Measurements from ENCODE around the gene TTC24. TPM values are rescaled to one million over a fixed set of nuclear protein-coding genes. Genes with fewer than 3 reads are reported as not detected.
A peak's percentile ranks its signal among the peaks of the same experiment; 100 is the strongest.
"Not testable (repeated sequence)": the region's sequence is repeated elsewhere in the genome, so short reads cannot be mapped to it uniquely, and the experiment has no call there.

The TTC24 gene
- total RNA-seq, 8 experiments from 2014 or later, result 0.14 to 1.9 (median 0.58) TPM; not detected in 4

- not testable (repeated sequence) for H3K4me3 ChIP-seq; ATAC-seq (replicated peaks in 6 of 8); H3K4me1 ChIP-seq (replicated peaks in 1 of 2); H3K27ac ChIP-seq
- in situ Hi-C loops (cut with MboI; ENCODE audit: low pct_unique_long_range_greater_than_20kb in 2 of 9, low sequenced_read_pairs in 9 of 9, unreplicated experiment in 9 of 9), result loop anchor here in 4 of 9 experiments (10.0 to 25.0 kb wide), 3 partner anchors 153 to 220 kb away; no protein-coding TSS in a partner anchor
- WGBS, 10 experiments, result 43 to 93% (median 79%) methylated on average over 2 to 4 of the region's 4 CpGs; no CpG with 5 or more reads in 4 of the 10 experiments
These were observed 27.8 kb downstream of the TTC24 start for GRCh38 chr1:156607344-156607743.

GRCh38 chr1:156608036-156608674 is 28.6 kb downstream of the TTC24 start:
- ATAC-seq (replicated peaks in 6 of 8), result peak; percentile 98 to 100 (median 99)
- in situ Hi-C loops (cut with MboI; ENCODE audit: low pct_unique_long_range_greater_than_20kb in 2 of 9, low sequenced_read_pairs in 9 of 9, unreplicated experiment in 9 of 9), result loop anchor here in 4 of 9 experiments (10.0 to 25.0 kb wide), 3 partner anchors 153 to 221 kb away; no protein-coding TSS in a partner anchor
- 0 to 50% (median 32%) methylated on average over 1 to 7 of the region's 7 CpGs for WGBS, 10 experiments
- Histone ChIP-seq H3K4me1 (replicated peaks in 1 of 2) (peaks cover 5 to 7% of the 10 kb centered on the region in 2 donors), H3K27ac (no peak overlapping the region), H3K4me3 (no peak overlapping the region)

- in situ Hi-C loops (cut with MboI; ENCODE audit: low pct_unique_long_range_greater_than_20kb in 2 of 9, low sequenced_read_pairs in 9 of 9, unreplicated experiment in 9 of 9), result loop anchor here in 4 of 9 experiments (10.0 to 25.0 kb wide), 3 partner anchors 154 to 222 kb away; no protein-coding TSS in a partner anchor
- H3K27ac ChIP-seq, result no peak overlapping the region
- H3K4me1 ChIP-seq (replicated peaks in 1 of 2), result peaks cover 5 to 7% of the 10 kb centered on the region in 2 donors
- ATAC-seq (replicated peaks in 6 of 8), result peak in 6 of 8 experiments; percentile 55 to 74 (median 57)
- no peak overlapping the region for H3K4me3 ChIP-seq
- WGBS, 10 experiments, result 17 to 80% (median 42%) methylated on average over 1 to 6 of the region's 6 CpGs; no CpG with 5 or more reads in 1 of the 10 experiments
These were observed 29.5 kb downstream of the TTC24 start for GRCh38 chr1:156608981-156609380.

GRCh38 chr1:156610072-156610471 is 30.5 kb downstream of the TTC24 start:
- ATAC-seq (replicated peaks in 6 of 8); H3K27ac ChIP-seq; H3K4me3 ChIP-seq; H3K4me1 ChIP-seq (replicated peaks in 1 of 2): not testable (repeated sequence)
- WGBS, 10 experiments, result 35 to 100% (median 84%) methylated on average over 3 to 9 of the region's 9 CpGs; no CpG with 5 or more reads in 1 of the 10 experiments
- in situ Hi-C loops (cut with MboI; ENCODE audit: low pct_unique_long_range_greater_than_20kb in 2 of 9, low sequenced_read_pairs in 9 of 9, unreplicated experiment in 9 of 9), result loop anchor here in 3 of 9 experiments (25.0 kb wide), 2 partner anchors 173 to 223 kb away; no protein-coding TSS in a partner anchor

GRCh38 chr1:156612666-156613065 is 33.1 kb downstream of the TTC24 start:
- in situ Hi-C loops (cut with MboI; ENCODE audit: low pct_unique_long_range_greater_than_20kb in 2 of 9, low sequenced_read_pairs in 9 of 9, unreplicated experiment in 9 of 9), result loop anchor here in 3 of 9 experiments (25.0 kb wide), 2 partner anchors 175 to 225 kb away; no protein-coding TSS in a partner anchor
- peaks cover 16 to 20% of the 10 kb centered on the region in 2 donors for H3K4me1 ChIP-seq (replicated peaks in 1 of 2)
- H3K27ac ChIP-seq, result no peak overlapping the region
- H3K4me3 ChIP-seq, result no peak overlapping the region
- 14 to 100% (median 67%) methylated on average over 1 to 3 of the region's 3 CpGs for WGBS, 10 experiments
- ATAC-seq (replicated peaks in 6 of 8), result no peak

- in situ Hi-C loops (cut with MboI; ENCODE audit: low pct_unique_long_range_greater_than_20kb in 2 of 9, low sequenced_read_pairs in 9 of 9, unreplicated experiment in 9 of 9), result loop anchor here in 3 of 9 experiments (25.0 kb wide), 2 partner anchors 179 to 229 kb away; no protein-coding TSS in a partner anchor
- peak in 4 of 8 experiments; percentile 15 to 29 (median 20) for ATAC-seq (replicated peaks in 6 of 8)
- Histone ChIP-seq H3K4me1 (replicated peaks in 1 of 2) (peaks cover 11 to 18% of the 10 kb centered on the region in 2 donors), H3K27ac (no peak overlapping the region), H3K4me3 (no peak overlapping the region)
- 25 to 100% (median 60%) methylated on average over 1 to 4 of the region's 4 CpGs; no CpG with 5 or more reads in 3 of the 10 experiments for WGBS, 10 experiments
These were observed 36.4 kb downstream of the TTC24 start for GRCh38 chr1:156615946-156616345.

- 0 to 50% (median 30%) methylated on average over 1 to 5 of the region's 5 CpGs; no CpG with 5 or more reads in 3 of the 10 experiments for WGBS, 10 experiments
- in situ Hi-C loops (cut with MboI; ENCODE audit: low pct_unique_long_range_greater_than_20kb in 2 of 9, low sequenced_read_pairs in 9 of 9, unreplicated experiment in 9 of 9), result loop anchor here in 3 of 9 experiments (25.0 kb wide), 2 partner anchors 179 to 229 kb away; no protein-coding TSS in a partner anchor
- Histone ChIP-seq H3K4me1 (replicated peaks in 1 of 2) (peaks cover 11 to 18% of the 10 kb centered on the region in 2 donors), H3K4me3 (no peak overlapping the region), H3K27ac (no peak overlapping the region)
- peak in 6 of 8 experiments; percentile 83 to 96 (median 90) for ATAC-seq (replicated peaks in 6 of 8)
These were observed 36.9 kb downstream of the TTC24 start for GRCh38 chr1:156616463-156616862.

- peaks cover 11 to 21% of the 10 kb centered on the region in 2 donors for H3K4me1 ChIP-seq (replicated peaks in 1 of 2)
- ATAC-seq (replicated peaks in 6 of 8), result peak in 1 of 8 experiments; percentile 42
- no peak within 1 kb of the TSS for H3K27ac ChIP-seq
- 0 to 7% (median 3%) methylated on average over 1 to 7 of the region's 7 CpGs; no CpG with 5 or more reads in 2 of the 10 experiments for WGBS, 10 experiments
- in situ Hi-C loops (cut with MboI; ENCODE audit: low pct_unique_long_range_greater_than_20kb in 2 of 9, low sequenced_read_pairs in 9 of 9, unreplicated experiment in 9 of 9), result loop anchor here in 3 of 9 experiments (25.0 kb wide), 2 partner anchors 182 to 232 kb away; no protein-coding TSS in a partner anchor
- no peak within 1 kb of the TSS for H3K4me3 ChIP-seq
These were observed 39.5 kb downstream of the TTC24 start, which contains the start of gene HAPLN2 for GRCh38 chr1:156618853-156619581. Gene HAPLN2 (plus strand): TSS chr1:156619415. CDS start chr1:156623491, 4,076 bp downstream.

GRCh38 chr1:156619582-156619955 is 40.0 kb downstream of the TTC24 start:
- WGBS, 10 experiments, result 0 to 30% (median 17%) methylated on average over 1 to 3 of the region's 6 CpGs; no CpG with 5 or more reads in 3 of the 10 experiments
- Histone ChIP-seq H3K4me3 (no peak overlapping the region), H3K4me1 (replicated peaks in 1 of 2) (peaks cover 11 to 23% of the 10 kb centered on the region in 2 donors), H3K27ac (no peak overlapping the region)
- ATAC-seq (replicated peaks in 6 of 8), result no peak
- in situ Hi-C loops (cut with MboI; ENCODE audit: low pct_unique_long_range_greater_than_20kb in 2 of 9, low sequenced_read_pairs in 9 of 9, unreplicated experiment in 9 of 9), result loop anchor here in 3 of 9 experiments (25.0 kb wide), 2 partner anchors 182 to 232 kb away; no protein-coding TSS in a partner anchor

- peaks cover 0 to 18% of the 10 kb centered on the region in 2 donors for H3K4me1 ChIP-seq (replicated peaks in 1 of 2)
- H3K4me3 ChIP-seq, result no peak overlapping the region
- ATAC-seq (replicated peaks in 6 of 8), result no peak
- H3K27ac ChIP-seq, result no peak overlapping the region
- WGBS, 10 experiments, result 34 to 83% (median 69%) methylated on average over 1 to 6 of the region's 6 CpGs; no CpG with 5 or more reads in 1 of the 10 experiments
- in situ Hi-C loops (cut with MboI; ENCODE audit: low pct_unique_long_range_greater_than_20kb in 2 of 9, low sequenced_read_pairs in 9 of 9, unreplicated experiment in 9 of 9), result loop anchor here in 3 of 9 experiments (25.0 kb wide), 2 partner anchors 185 to 235 kb away; no protein-coding TSS in a partner anchor
These were observed 43.2 kb downstream of the TTC24 start for GRCh38 chr1:156622581-156623297.

- ATAC-seq (replicated peaks in 6 of 8), result peak; percentile 68 to 89 (median 86)
- no peak overlapping the region for H3K27ac ChIP-seq
- peak overlapping the region; percentile 23 to 42 (median 31) for H3K4me3 ChIP-seq
- 0 to 7% (median 2%) methylated on average over 1 to 29 of the region's 87 CpGs; no CpG with 5 or more reads in 6 of the 10 experiments for WGBS, 10 experiments
- in situ Hi-C loops (cut with MboI; ENCODE audit: low pct_unique_long_range_greater_than_20kb in 2 of 9, low sequenced_read_pairs in 9 of 9, unreplicated experiment in 9 of 9), result loop anchor here in 3 of 9 experiments (25.0 kb wide), 2 partner anchors 187 to 237 kb away; no protein-coding TSS in a partner anchor
- H3K4me1 ChIP-seq (replicated peaks in 1 of 2), result peaks cover 0 to 18% of the 10 kb centered on the region in 2 donors
These were observed 44.7 kb downstream of the TTC24 start for GRCh38 chr1:156623946-156624813.

Measured in motor neuron (in vitro differentiated cells).